GM19324 (cell line): Measurements from ENCODE around the gene C7orf25.
"Not testable (repeated sequence)": the region's sequence is repeated elsewhere in the genome, so short reads cannot be mapped to it uniquely, and the experiment has no call there.

Source experiments
- ATAC-seq: cut with Tn5 transposase; IDR thresholded peaks from one replicate; pipeline ENCODE4 v1.9.1; 2021; ENCODE audit warnings: mild to moderate bottlenecking, moderate library complexity; ENCODE audit not compliant: unreplicated experiment, low FRiP score

Gene C7orf25

GRCh38 chr7:42930889-42931288, 19.0 kb upstream of the C7orf25 start:
- no peak for ATAC-seq

GRCh38 chr7:42929449-42929848, 17.6 kb upstream of the C7orf25 start:
- no peak for ATAC-seq

GRCh38 chr7:42928754-42929153, 16.9 kb upstream of the C7orf25 start:
- no peak for ATAC-seq

GRCh38 chr7:42926204-42926603, 14.3 kb upstream of the C7orf25 start:
- ATAC-seq, result no peak

GRCh38 chr7:42925630-42926029, 13.8 kb upstream of the C7orf25 start:
- no peak for ATAC-seq

- ATAC-seq, result no peak
These were observed 12.5 kb upstream of the C7orf25 start for GRCh38 chr7:42924223-42924838.

- no peak for ATAC-seq
These were observed 10.3 kb upstream of the C7orf25 start for GRCh38 chr7:42922017-42922753.

- no peak for ATAC-seq
These were observed 3.5 kb upstream of the C7orf25 start for GRCh38 chr7:42915356-42915755.

- no peak for ATAC-seq
These were observed 2.7 kb upstream of the C7orf25 start for GRCh38 chr7:42914421-42915045.

GRCh38 chr7:42914009-42914408, 2.1 kb upstream of the C7orf25 start:
- no peak for ATAC-seq

- no peak for ATAC-seq
These were observed 1.7 kb upstream of the C7orf25 start for GRCh38 chr7:42913591-42913990.

- ATAC-seq, result no peak
These were observed 1.6 kb downstream of the C7orf25 start for GRCh38 chr7:42910306-42910705.

- ATAC-seq, result no peak
These were observed 4.6 kb downstream of the C7orf25 start for GRCh38 chr7:42907316-42907715.

GRCh38 chr7:42906181-42906580, 5.7 kb downstream of the C7orf25 start:
- no peak for ATAC-seq

GRCh38 chr7:42902331-42902730, 9.5 kb downstream of the C7orf25 start:
- no peak for ATAC-seq

GRCh38 chr7:42900842-42901241, 11.0 kb downstream of the C7orf25 start:
- no peak for ATAC-seq

- ATAC-seq, result no peak
These were observed 18.3 kb downstream of the C7orf25 start for GRCh38 chr7:42893346-42894240.

- ATAC-seq, result no peak
These were observed 24.9 kb downstream of the C7orf25 start for GRCh38 chr7:42886893-42887505.

- no peak for ATAC-seq
These were observed 25.7 kb downstream of the C7orf25 start for GRCh38 chr7:42886129-42886528.

GRCh38 chr7:42885183-42885582, 26.7 kb downstream of the C7orf25 start:
- ATAC-seq, result not testable (repeated sequence)
